ENCODE measurements around the gene CRIP3.

CRIP3 gene

DNA sequence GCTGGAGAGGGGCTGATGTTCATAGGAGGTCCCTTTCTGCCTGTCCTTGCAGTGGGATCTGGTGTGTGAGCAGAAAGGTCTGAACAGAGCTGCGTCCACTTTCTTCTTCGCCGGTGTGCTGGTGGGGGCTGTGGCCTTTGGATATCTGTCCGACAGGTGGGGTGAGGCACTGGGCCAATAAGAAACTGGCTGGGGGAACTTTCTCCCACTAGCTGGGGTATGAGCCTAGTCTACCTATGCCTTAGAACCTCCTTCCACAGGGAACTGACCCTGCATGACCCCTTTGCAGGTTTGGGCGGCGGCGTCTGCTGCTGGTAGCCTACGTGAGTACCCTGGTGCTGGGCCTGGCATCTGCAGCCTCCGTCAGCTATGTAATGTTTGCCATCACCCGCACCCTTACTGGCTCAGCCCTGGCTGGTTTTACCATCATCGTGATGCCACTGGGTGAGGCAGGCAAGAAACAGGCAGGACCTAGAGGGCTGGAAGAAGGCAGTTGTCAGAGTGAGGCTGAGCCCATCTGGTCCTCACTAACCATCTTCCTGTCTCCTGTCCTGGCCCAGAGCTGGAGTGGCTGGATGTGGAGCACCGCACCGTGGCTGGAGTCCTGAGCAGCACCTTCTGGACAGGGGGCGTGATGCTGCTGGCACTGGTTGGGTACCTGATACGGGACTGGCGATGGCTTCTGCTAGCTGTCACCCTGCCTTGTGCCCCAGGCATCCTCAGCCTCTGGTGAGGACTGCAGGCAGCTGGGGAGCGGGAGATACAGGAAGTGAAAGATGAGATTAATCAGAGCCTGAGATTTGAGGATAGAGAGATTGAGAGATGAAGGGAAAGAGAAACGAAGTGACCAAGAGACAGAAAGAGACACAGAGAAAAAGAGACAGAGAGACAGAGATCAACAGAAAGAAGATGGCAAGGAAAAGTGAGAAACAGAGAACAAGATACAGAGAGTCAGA, 9.0 kb downstream of the CRIP3 start:
- Histone ChIP-seq H3K4me1 (ENCODE audit: control insufficient read depth in 1 of 2, insufficient read depth in 2 of 2, low read length in 2 of 2) (peaks cover 11 to 26% of the 10 kb centered on the region in 2 donors), H3K4me3 (ENCODE audit: low read depth in 1 of 2, low read length in 2 of 2) (no peak overlapping the region), H3K36me3 (ENCODE audit: control insufficient read depth in 1 of 2, insufficient read depth in 2 of 2, low read length in 2 of 2) (no peaks in the 10 kb centered on the region), H3K9ac (ENCODE audit: low read depth in 1 of 2, low read length in 2 of 2) (no peak overlapping the region), H3K9me3 (ENCODE audit: control insufficient read depth in 1 of 2, low read length in 2 of 2) (no peaks in the 10 kb centered on the region), H3K27ac (ENCODE audit: low read depth, low read length) (no peak overlapping the region), H3K27me3 (ENCODE audit: control insufficient read depth in 1 of 2, insufficient read depth in 2 of 2, low read length in 2 of 2) (no peaks in the 10 kb centered on the region)

DNA sequence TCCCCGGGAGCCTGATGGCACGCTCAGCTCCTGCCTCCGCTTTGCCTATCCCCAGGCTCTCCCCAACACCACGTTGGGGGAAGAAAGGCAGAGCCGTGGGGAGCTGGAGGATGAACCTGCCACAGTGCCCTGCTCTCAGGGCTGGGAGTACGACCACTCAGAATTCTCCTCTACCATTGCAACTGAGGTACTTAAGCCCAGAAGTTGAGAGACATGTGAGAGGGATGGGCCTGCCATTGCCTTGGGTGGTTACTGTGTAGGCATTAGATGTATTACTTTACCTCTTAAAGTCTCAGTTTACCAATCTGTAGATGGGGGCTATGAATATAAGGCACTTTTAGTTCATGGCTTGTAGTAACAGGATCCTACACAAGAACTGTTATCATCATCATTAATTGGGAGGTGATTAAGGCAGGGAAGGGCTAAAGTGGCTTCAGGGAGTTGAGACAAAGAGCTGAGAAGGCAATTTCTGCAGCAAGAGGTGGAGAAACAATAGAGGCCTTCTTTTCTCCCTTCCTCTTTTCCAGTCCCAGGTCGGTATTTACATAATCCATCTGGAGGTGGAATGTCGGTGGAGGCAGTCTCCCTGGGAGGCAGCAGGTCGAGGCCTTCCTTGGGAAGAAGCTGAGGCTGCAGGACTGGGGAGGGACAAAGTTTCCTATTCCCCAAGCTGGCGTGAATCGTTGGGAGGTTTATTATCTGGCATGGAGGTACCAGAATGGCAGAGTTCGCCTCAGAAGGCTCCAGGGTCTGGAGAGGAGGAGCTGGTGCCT, 9.9 kb downstream of the CRIP3 start:
- H3K4me3 ChIP-seq (ENCODE audit: low read depth in 1 of 2, low read length in 2 of 2), result no peak overlapping the region
- no peaks in the 10 kb centered on the region for H3K36me3 ChIP-seq (ENCODE audit: control insufficient read depth in 1 of 2, insufficient read depth in 2 of 2, low read length in 2 of 2)
- H3K4me1 ChIP-seq (ENCODE audit: control insufficient read depth in 1 of 2, insufficient read depth in 2 of 2, low read length in 2 of 2), result peaks cover 11 to 26% of the 10 kb centered on the region in 2 donors
- no peak overlapping the region for H3K27ac ChIP-seq (ENCODE audit: low read depth, low read length)
- no peaks in the 10 kb centered on the region for H3K27me3 ChIP-seq (ENCODE audit: control insufficient read depth in 1 of 2, insufficient read depth in 2 of 2, low read length in 2 of 2)
- H3K9me3 ChIP-seq (ENCODE audit: control insufficient read depth in 1 of 2, low read length in 2 of 2), result no peaks in the 10 kb centered on the region
- H3K9ac ChIP-seq (ENCODE audit: low read depth in 1 of 2, low read length in 2 of 2), result no peak overlapping the region

DNA sequence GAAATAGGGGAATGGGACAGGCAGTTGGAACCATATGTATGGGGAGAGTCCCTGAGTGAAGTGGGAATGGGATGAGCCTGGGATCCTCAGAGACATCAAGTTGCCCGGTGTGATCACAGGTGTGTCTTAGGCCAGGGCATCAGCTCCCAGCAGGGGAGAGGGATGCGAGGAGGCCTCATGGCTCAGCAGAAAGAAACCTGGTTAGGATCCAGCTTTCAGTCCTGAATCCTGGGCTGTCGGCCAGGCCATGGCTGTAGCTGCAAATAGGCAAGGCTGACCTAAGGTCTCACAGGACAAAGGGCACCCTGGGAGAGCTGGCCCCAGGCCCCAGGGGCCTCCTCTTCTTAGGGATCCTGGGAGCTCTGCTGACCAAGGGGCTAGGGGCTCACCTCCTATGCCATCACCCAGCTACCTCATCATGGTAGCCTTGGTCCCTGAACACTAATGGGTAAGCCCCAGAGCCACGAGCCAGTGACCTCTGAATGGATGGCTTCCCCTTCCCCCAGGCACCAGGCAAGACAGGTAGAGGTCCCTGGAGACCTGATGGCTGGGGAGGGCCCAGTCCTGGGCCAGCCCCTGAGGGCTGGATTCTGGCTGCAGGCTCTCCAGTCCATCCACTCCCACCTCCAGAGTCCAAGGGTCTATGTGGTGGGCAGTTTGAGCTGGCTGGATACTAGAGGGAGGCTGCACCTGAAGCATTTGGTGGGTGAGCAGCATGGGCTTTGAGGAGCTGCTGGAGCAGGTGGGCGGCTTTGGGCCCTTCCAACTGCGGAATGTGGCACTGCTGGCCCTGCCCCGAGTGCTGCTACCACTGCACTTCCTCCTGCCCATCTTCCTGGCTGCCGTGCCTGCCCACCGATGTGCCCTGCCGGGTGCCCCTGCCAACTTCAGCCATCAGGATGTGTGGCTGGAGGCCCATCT, 10.7 kb downstream of the CRIP3 start, which contains the start of gene SLC22A7:
SLC22A7 (plus strand) TSS at position 617 of the 921 bp plus-strand sequence; CDS start at position 716, 99 bp downstream.
- peaks cover 11 to 26% of the 10 kb centered on the region in 2 donors for H3K4me1 ChIP-seq (ENCODE audit: control insufficient read depth in 1 of 2, insufficient read depth in 2 of 2, low read length in 2 of 2)
- no peak within 1 kb of the TSS for H3K9ac ChIP-seq (ENCODE audit: low read depth in 1 of 2, low read length in 2 of 2)
- no peak within 1 kb of the TSS for H3K27ac ChIP-seq (ENCODE audit: low read depth, low read length)
- no peaks in the 10 kb centered on the region for H3K36me3 ChIP-seq (ENCODE audit: control insufficient read depth in 1 of 2, insufficient read depth in 2 of 2, low read length in 2 of 2)
- H3K4me3 ChIP-seq (ENCODE audit: low read depth in 1 of 2, low read length in 2 of 2), result no peak within 1 kb of the TSS
- no peaks in the 10 kb centered on the region for H3K9me3 ChIP-seq (ENCODE audit: control insufficient read depth in 1 of 2, low read length in 2 of 2)
- H3K27me3 ChIP-seq (ENCODE audit: control insufficient read depth in 1 of 2, insufficient read depth in 2 of 2, low read length in 2 of 2), result no peaks in the 10 kb centered on the region

DNA sequence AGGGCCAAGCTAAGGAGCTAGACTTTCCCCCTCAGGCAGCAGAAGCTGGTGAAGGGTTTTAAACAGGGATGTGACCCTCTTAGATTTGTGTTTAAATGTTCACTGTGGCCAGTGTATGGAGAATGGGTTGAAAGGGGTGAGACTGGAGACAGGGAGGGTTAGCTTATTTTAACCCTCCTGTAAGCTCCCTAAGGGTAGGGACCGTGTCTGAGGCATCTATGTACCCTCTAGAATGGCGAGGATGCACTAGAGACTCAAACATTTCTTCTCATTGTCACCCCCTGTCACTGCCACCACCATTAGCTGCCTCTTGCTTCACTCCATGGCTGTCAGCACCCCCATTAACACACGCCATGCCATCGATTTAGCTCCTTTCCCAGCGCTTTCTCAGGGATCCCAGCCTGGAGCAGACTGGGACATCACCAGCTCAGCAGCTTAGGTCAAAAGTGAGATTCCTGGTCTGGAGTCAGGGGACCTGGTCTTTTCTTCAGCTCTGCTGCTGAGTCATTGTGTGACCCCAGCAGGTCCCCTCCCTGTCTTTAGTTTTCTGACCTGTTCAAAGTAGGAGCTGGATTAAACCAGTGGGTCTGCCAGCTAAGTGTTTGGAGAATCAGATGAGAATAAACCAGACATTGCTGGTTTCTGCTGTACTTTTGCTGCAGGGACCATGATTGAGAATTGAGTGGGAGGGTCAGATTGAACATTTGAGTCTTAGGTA, 11.7 kb downstream of the CRIP3 start:
- peaks cover 11 to 26% of the 10 kb centered on the region in 2 donors for H3K4me1 ChIP-seq (ENCODE audit: control insufficient read depth in 1 of 2, insufficient read depth in 2 of 2, low read length in 2 of 2)
- H3K4me3 ChIP-seq (ENCODE audit: low read depth in 1 of 2, low read length in 2 of 2), result no peak overlapping the region
- no peak overlapping the region for H3K27ac ChIP-seq (ENCODE audit: low read depth, low read length)
- no peaks in the 10 kb centered on the region for H3K27me3 ChIP-seq (ENCODE audit: control insufficient read depth in 1 of 2, insufficient read depth in 2 of 2, low read length in 2 of 2)
- no peak overlapping the region for H3K9ac ChIP-seq (ENCODE audit: low read depth in 1 of 2, low read length in 2 of 2)
- H3K9me3 ChIP-seq (ENCODE audit: control insufficient read depth in 1 of 2, low read length in 2 of 2), result no peaks in the 10 kb centered on the region
- no peaks in the 10 kb centered on the region for H3K36me3 ChIP-seq (ENCODE audit: control insufficient read depth in 1 of 2, insufficient read depth in 2 of 2, low read length in 2 of 2)

DNA sequence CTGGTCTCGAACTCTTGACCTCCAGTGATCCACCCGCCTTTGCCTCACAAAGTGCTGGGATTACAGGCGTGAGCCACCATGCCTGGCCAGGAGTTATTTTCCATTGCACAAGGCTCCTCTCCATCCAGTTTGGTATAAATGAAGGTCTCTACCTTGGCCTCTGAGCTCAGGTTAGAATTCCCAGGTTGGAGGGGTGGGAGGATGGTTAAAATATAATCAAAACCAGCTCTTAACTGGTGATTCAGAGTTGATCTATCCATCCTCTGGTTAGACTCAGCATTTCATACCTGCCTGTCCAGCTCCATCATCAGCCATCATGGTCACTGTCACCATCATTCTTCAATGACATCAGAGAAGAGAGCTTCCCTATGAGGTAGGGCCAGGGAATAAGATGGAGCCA, 13.2 kb downstream of the CRIP3 start:
- H3K36me3 ChIP-seq (ENCODE audit: control insufficient read depth in 1 of 2, insufficient read depth in 2 of 2, low read length in 2 of 2), result no peaks in the 10 kb centered on the region
- no peaks in the 10 kb centered on the region for H3K27me3 ChIP-seq (ENCODE audit: control insufficient read depth in 1 of 2, insufficient read depth in 2 of 2, low read length in 2 of 2)
- no peak overlapping the region for H3K27ac ChIP-seq (ENCODE audit: low read depth, low read length)
- H3K4me1 ChIP-seq (ENCODE audit: control insufficient read depth in 1 of 2, insufficient read depth in 2 of 2, low read length in 2 of 2), result peaks cover 20 to 40% of the 10 kb centered on the region in 2 donors
- no peaks in the 10 kb centered on the region for H3K9me3 ChIP-seq (ENCODE audit: control insufficient read depth in 1 of 2, low read length in 2 of 2)
- no peak overlapping the region for H3K9ac ChIP-seq (ENCODE audit: low read depth in 1 of 2, low read length in 2 of 2)
- H3K4me3 ChIP-seq (ENCODE audit: low read depth in 1 of 2, low read length in 2 of 2), result no peak overlapping the region

DNA sequence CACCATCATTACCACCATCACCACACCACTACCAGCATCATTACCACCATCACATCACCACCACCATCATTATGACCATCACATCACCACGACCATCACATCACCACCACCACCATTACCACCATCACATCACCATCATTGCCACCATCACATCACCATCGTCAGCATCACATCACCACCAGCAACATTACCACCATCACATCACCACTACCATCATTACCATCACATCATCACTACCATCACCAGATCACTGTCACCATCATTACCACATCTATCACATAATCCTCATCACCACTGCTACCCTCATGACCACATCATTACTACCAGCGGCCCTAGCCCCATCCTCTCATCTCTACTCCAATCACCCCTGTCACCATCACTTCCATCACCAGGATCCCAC, 14.1 kb downstream of the CRIP3 start:
- no peaks in the 10 kb centered on the region for H3K36me3 ChIP-seq (ENCODE audit: control insufficient read depth in 1 of 2, insufficient read depth in 2 of 2, low read length in 2 of 2)
- peaks cover 20 to 44% of the 10 kb centered on the region in 2 donors for H3K4me1 ChIP-seq (ENCODE audit: control insufficient read depth in 1 of 2, insufficient read depth in 2 of 2, low read length in 2 of 2)
- H3K27me3 ChIP-seq (ENCODE audit: control insufficient read depth in 1 of 2, insufficient read depth in 2 of 2, low read length in 2 of 2), result no peaks in the 10 kb centered on the region
- no peak overlapping the region for H3K4me3 ChIP-seq (ENCODE audit: low read depth in 1 of 2, low read length in 2 of 2)
- H3K9ac ChIP-seq (ENCODE audit: low read depth in 1 of 2, low read length in 2 of 2), result no peak overlapping the region
- no peaks in the 10 kb centered on the region for H3K9me3 ChIP-seq (ENCODE audit: control insufficient read depth in 1 of 2, low read length in 2 of 2)
- no peak overlapping the region for H3K27ac ChIP-seq (ENCODE audit: low read depth, low read length)

DNA sequence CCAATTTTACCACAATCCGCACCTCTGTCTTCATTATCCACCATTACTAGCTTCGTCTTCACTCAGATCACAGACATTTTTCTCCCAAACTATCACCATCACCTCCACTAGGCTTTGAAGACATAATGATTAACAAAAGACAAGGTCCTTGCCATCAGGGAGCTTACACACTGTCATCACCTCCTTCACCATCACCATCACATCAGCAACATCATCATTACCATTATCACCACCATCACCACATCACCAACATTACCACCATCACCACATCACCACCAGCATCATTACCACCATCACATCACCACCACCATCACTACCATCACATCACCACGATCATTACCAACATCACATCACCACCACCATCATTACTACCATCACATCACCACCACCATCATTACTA, 14.9 kb downstream of the CRIP3 start:
- H3K4me1 ChIP-seq (ENCODE audit: control insufficient read depth in 1 of 2, insufficient read depth in 2 of 2, low read length in 2 of 2), result peaks cover 20 to 38% of the 10 kb centered on the region in 2 donors
- H3K36me3 ChIP-seq (ENCODE audit: control insufficient read depth in 1 of 2, insufficient read depth in 2 of 2, low read length in 2 of 2), result no peaks in the 10 kb centered on the region
- no peaks in the 10 kb centered on the region for H3K27me3 ChIP-seq (ENCODE audit: control insufficient read depth in 1 of 2, insufficient read depth in 2 of 2, low read length in 2 of 2)
- H3K27ac ChIP-seq (ENCODE audit: low read depth, low read length), result no peak overlapping the region
- no peaks in the 10 kb centered on the region for H3K9me3 ChIP-seq (ENCODE audit: control insufficient read depth in 1 of 2, low read length in 2 of 2)
- H3K4me3 ChIP-seq (ENCODE audit: low read depth in 1 of 2, low read length in 2 of 2), result no peak overlapping the region
- no peak overlapping the region for H3K9ac ChIP-seq (ENCODE audit: low read depth in 1 of 2, low read length in 2 of 2)

DNA sequence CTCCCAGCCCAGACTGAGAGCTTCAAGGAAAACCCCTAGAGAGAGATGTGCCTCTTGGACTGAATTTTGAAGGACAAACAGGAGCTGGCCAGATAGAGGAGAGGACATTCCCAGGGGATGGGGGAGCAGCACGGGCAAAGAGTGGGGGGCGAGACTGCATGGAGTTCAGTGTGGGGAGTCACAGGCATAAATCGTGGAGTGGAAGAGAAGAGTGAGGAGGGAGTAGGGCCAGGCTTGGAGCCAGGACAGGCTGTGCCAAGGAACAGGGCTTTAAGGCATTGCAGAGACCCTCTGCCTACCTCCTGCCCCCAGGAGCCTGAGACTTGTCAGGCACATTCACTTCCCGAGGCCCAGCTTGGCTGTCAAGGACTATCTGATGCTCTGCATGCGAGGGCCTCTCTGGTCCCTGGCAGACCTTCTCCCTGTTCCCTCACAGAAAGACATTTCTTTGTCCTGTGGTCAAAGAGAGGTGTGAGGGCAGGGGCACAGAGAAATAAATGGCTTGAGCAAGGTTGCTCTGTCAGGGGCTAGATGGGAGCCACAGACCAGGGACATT, 15.8 kb downstream of the CRIP3 start:
- no peaks in the 10 kb centered on the region for H3K27me3 ChIP-seq (ENCODE audit: control insufficient read depth in 1 of 2, insufficient read depth in 2 of 2, low read length in 2 of 2)
- no peaks in the 10 kb centered on the region for H3K9me3 ChIP-seq (ENCODE audit: control insufficient read depth in 1 of 2, low read length in 2 of 2)
- no peak overlapping the region for H3K4me3 ChIP-seq (ENCODE audit: low read depth in 1 of 2, low read length in 2 of 2)
- H3K36me3 ChIP-seq (ENCODE audit: control insufficient read depth in 1 of 2, insufficient read depth in 2 of 2, low read length in 2 of 2), result no peaks in the 10 kb centered on the region
- no peak overlapping the region for H3K9ac ChIP-seq (ENCODE audit: low read depth in 1 of 2, low read length in 2 of 2)
- H3K27ac ChIP-seq (ENCODE audit: low read depth, low read length), result no peak overlapping the region
- H3K4me1 ChIP-seq (ENCODE audit: control insufficient read depth in 1 of 2, insufficient read depth in 2 of 2, low read length in 2 of 2), result peaks cover 18 to 36% of the 10 kb centered on the region in 2 donors

DNA sequence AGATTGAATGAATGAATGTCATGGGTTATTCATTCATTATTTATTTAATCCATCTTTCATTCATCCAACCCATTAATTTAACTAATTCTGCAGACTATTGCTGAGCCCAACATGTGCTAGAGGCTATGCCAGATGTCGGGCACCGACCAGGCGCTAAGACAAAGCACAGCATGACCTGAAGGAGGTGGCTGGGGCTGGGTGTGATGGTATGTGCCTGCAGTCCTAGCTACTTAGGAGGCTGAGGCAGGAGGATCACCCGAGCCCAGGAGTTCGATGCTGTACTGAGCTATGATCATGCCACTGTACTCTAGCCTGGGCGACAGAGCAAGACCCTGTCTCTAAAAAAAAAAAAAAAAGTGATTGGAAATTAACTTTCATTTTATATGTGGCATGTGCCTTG, 16.3 kb downstream of the CRIP3 start:
- no peaks in the 10 kb centered on the region for H3K9me3 ChIP-seq (ENCODE audit: control insufficient read depth in 1 of 2, low read length in 2 of 2)
- H3K9ac ChIP-seq (ENCODE audit: low read depth in 1 of 2, low read length in 2 of 2), result no peak overlapping the region
- H3K27me3 ChIP-seq (ENCODE audit: control insufficient read depth in 1 of 2, insufficient read depth in 2 of 2, low read length in 2 of 2), result no peaks in the 10 kb centered on the region
- H3K4me1 ChIP-seq (ENCODE audit: control insufficient read depth in 1 of 2, insufficient read depth in 2 of 2, low read length in 2 of 2), result peaks cover 19 to 36% of the 10 kb centered on the region in 2 donors
- H3K27ac ChIP-seq (ENCODE audit: low read depth, low read length), result no peak overlapping the region
- H3K36me3 ChIP-seq (ENCODE audit: control insufficient read depth in 1 of 2, insufficient read depth in 2 of 2, low read length in 2 of 2), result no peaks in the 10 kb centered on the region
- H3K4me3 ChIP-seq (ENCODE audit: low read depth in 1 of 2, low read length in 2 of 2), result no peak overlapping the region

Data from duodenal mucosa (tissue), 2 donors.